Liver (tissue), 9 donors: ENCODE results near the gene TRIM71. TPM values are rescaled to one million over a fixed set of nuclear protein-coding genes. Genes with fewer than 3 reads are reported as not detected.

Source experiments
- DNase-seq: peaks from one replicate; pipeline ENCODE4 v3.0.0-alpha.2; 2017; ENCODE audit warnings: low spot score
- H3K27ac ChIP-seq, 2 donors: one replicate each; pipeline ENCODE4 v1.7.0; 2013; ENCODE audit warnings: inconsistent platforms in 2 of 2, low read length in 2 of 2, control low read depth in 1 of 2, low read depth in 1 of 2, mild to moderate bottlenecking in 1 of 2
- H3K27me3 ChIP-seq, 4 donors: one replicate each; pipeline versions ENCODE4 v1.6.1 to v1.7.0; 2013; ENCODE audit warnings: low read length in 3 of 4, inconsistent platforms in 1 of 4, mild to moderate bottlenecking in 1 of 4, moderate library complexity in 1 of 4; ENCODE audit not compliant: control insufficient read depth in 4 of 4, insufficient read depth in 4 of 4
- H3K36me3 ChIP-seq, 4 donors: one replicate each; pipeline versions ENCODE4 v1.6.1 to v1.7.0; 2013; ENCODE audit warnings: low read length in 3 of 4, mild to moderate bottlenecking in 3 of 4, low read depth in 1 of 4, moderate library complexity in 1 of 4; ENCODE audit not compliant: control insufficient read depth in 4 of 4, insufficient read depth in 3 of 4
- H3K4me1 ChIP-seq, 4 donors: one replicate each; pipeline versions ENCODE4 v1.6.1 to v1.7.0; 2013; ENCODE audit warnings: low read length in 3 of 4, mild to moderate bottlenecking in 3 of 4, moderate library complexity in 1 of 4; ENCODE audit not compliant: control insufficient read depth in 4 of 4, insufficient read depth in 4 of 4
- H3K4me3 ChIP-seq, 3 donors: one replicate each; pipeline versions ENCODE4 v1.6.1 to v1.7.0; 2013; ENCODE audit warnings: low read length in 3 of 3, control low read depth in 1 of 3, low read depth in 1 of 3, mild to moderate bottlenecking in 1 of 3
- H3K9ac ChIP-seq, 2 donors: one replicate each; pipeline ENCODE4 v1.7.0; 2013; ENCODE audit warnings: low read length in 2 of 2, mild to moderate bottlenecking in 2 of 2, moderate library complexity in 2 of 2, control low read depth in 1 of 2, low read depth in 1 of 2
- H3K9me3 ChIP-seq, 4 donors: one replicate each; pipeline versions ENCODE4 v1.6.1 to v1.7.0; 2013; ENCODE audit warnings: low read length in 3 of 4; ENCODE audit not compliant: control insufficient read depth in 4 of 4
- ATF3 ChIP-seq: IDR thresholded peaks from 2 replicates; pipeline ENCODE4 v1.6.1; 2016; ENCODE audit warnings: antibody characterized with exemption
- CTCF ChIP-seq: fragments of 150-350 bp; IDR thresholded peaks from 2 replicates; pipeline ENCODE4 v1.5.1; 2017; ENCODE audit warnings: improper control_type of control experiment, low read depth, low read length; ENCODE audit not compliant: missing input control
- EGR1 ChIP-seq, 2 donors: IDR thresholded peaks; 2 replicates each; pipeline ENCODE4 v1.6.1; 2016 to 2018; ENCODE audit warnings: antibody characterized with exemption in 2 of 2, low read depth in 2 of 2
- FOXA1 ChIP-seq: IDR thresholded peaks from 2 replicates; pipeline ENCODE4 v1.6.1; 2016; ENCODE audit warnings: antibody characterized with exemption
- FOXA2 ChIP-seq: IDR thresholded peaks from 2 replicates; pipeline ENCODE4 v1.6.1; 2016; ENCODE audit warnings: antibody characterized with exemption
- GABPA ChIP-seq, 2 donors: IDR thresholded peaks in 1 of 2; conservative IDR thresholded peaks in 1 of 2; 2 replicates each; pipeline ENCODE4 v1.6.1; 2016; ENCODE audit warnings: antibody characterized with exemption in 2 of 2, mild to moderate bottlenecking in 1 of 2, moderate library complexity in 1 of 2
- HNF4A ChIP-seq, 2 donors: conservative IDR thresholded peaks; 2 replicates each; pipeline ENCODE4 v1.6.1; 2016; ENCODE audit warnings: antibody characterized with exemption in 2 of 2, mild to moderate bottlenecking in 2 of 2
- HNF4G ChIP-seq: IDR thresholded peaks from 2 replicates; pipeline ENCODE4 v1.6.1; 2016; ENCODE audit warnings: antibody characterized with exemption
- JUND ChIP-seq, 2 donors: IDR thresholded peaks; 2 replicates each; pipeline ENCODE4 v1.6.1; 2016; ENCODE audit warnings: antibody characterized with exemption in 2 of 2
- MAX ChIP-seq: IDR thresholded peaks from 2 replicates; pipeline ENCODE4 v1.6.1; 2016; ENCODE audit warnings: antibody characterized with exemption
- NR2F2 ChIP-seq: IDR thresholded peaks from 2 replicates; pipeline ENCODE4 v1.6.1; 2016; ENCODE audit warnings: antibody characterized with exemption
- RAD21 ChIP-seq, 2 donors: IDR thresholded peaks; 2 replicates each; pipeline ENCODE4 v1.6.1; 2016; ENCODE audit warnings: antibody characterized with exemption in 2 of 2, mild to moderate bottlenecking in 2 of 2
- REST ChIP-seq: IDR thresholded peaks from 2 replicates; pipeline ENCODE4 v1.6.1; 2016; ENCODE audit warnings: antibody characterized with exemption, mild to moderate bottlenecking
- RXRA ChIP-seq, 2 donors: IDR thresholded peaks; 2 replicates each; pipeline ENCODE4 v1.6.1; 2017 to 2018; ENCODE audit warnings: antibody characterized with exemption in 2 of 2, mild to moderate bottlenecking in 1 of 2
- SP1 ChIP-seq: IDR thresholded peaks from 2 replicates; pipeline ENCODE4 v1.6.1; 2018; ENCODE audit warnings: antibody characterized with exemption, mild to moderate bottlenecking
- TAF1 ChIP-seq: conservative IDR thresholded peaks from 2 replicates; pipeline ENCODE4 v1.6.1; 2016; ENCODE audit warnings: antibody characterized with exemption, mild to moderate bottlenecking
- YY1 ChIP-seq: IDR thresholded peaks from 2 replicates; pipeline ENCODE4 v1.6.1; 2016; ENCODE audit warnings: antibody characterized with exemption, mild to moderate bottlenecking
- ZBTB33 ChIP-seq: IDR thresholded peaks from 2 replicates; pipeline ENCODE4 v1.6.1; 2016; ENCODE audit warnings: antibody characterized with exemption
- WGBS: extraction: QIAGEN DNeasy Blood & Tissue Kit; methylation state at CpG from one replicate; pipeline ENCODE4 v1.1.7; 2013; 5-methylcytosine and 5-hydroxymethylcytosine counted together
- polyA plus RNA-seq, 2 donors: library from polyadenylated mRNA; stranded (reverse) in 1 of 2; unstranded in 1 of 2; fragments of 200-250 nt in 1 of 2; fragments of >200 nt in 1 of 2; fragmentation: Nextera tagmentation in 1 of 2; extraction: Ambion mirVana in 1 of 2; gene quantifications; one replicate each; pipeline versions ENCODE4 v1.2.1 to v1.2.3, GENCODE V29; 2013 to 2015
- total RNA-seq, 2 donors: library from RNA; depleted of rRNA; stranded (reverse); fragments of >200 nt; gene quantifications; one replicate each; pipeline ENCODE4 v1.2.3, GENCODE V29; 2014
- donor health status: healthy.
- donor health status: healthy.
- donor health status: healthy.
- donor health status: healthy.
- donor health status: healthy.

TRIM71 gene
- total and polyA plus RNA-seq, 4 donors: under 0.01 to 9.1 TPM; not detected in 2

- no peak for DNase-seq
- WGBS: 80% methylated on average over 1 of the region's 1 CpG
- TF ChIP-seq GABPA (IDR thresholded peaks at IDR 0.05 in 1 of 2, conservative IDR thresholded peaks at IDR 0.05 in 1 of 2): no peak
- TF ChIP-seq JUND (IDR thresholded peaks at IDR 0.05): no peak
- no peak for TF ChIP-seq RAD21 (IDR thresholded peaks at IDR 0.05)
- TF ChIP-seq REST: no peak
- TF ChIP-seq HNF4G: no peak
- no peak for TF ChIP-seq MAX
- TF ChIP-seq HNF4A (conservative IDR thresholded peaks at IDR 0.05): no peak
- Histone ChIP-seq H3K27me3 (no peaks in the 10 kb centered on the region), H3K4me1 (no peaks in the 10 kb centered on the region), H3K4me3 (no peak overlapping the region), H3K9me3 (no peaks in the 10 kb centered on the region), H3K36me3 (no peaks in the 10 kb centered on the region), H3K27ac (no peak overlapping the region), H3K9ac (no peak overlapping the region)
These were observed 70.9 kb downstream of the TRIM71 start for GRCh38 chr3:32888739-32889138.

- WGBS: 96% methylated on average over 42 of the region's 42 CpGs
- Histone ChIP-seq H3K9ac (no peak overlapping the region), H3K27ac (no peak overlapping the region), H3K9me3 (no peaks in the 10 kb centered on the region), H3K4me1 (no peaks in the 10 kb centered on the region), H3K36me3 (no peaks in the 10 kb centered on the region), H3K4me3 (no peak overlapping the region), H3K27me3 (peaks cover 0 to 3% (median 0%) of the 10 kb centered on the region in 4 donors)
- TF ChIP-seq FOXA2 (no peak), SP1 (no peak), YY1 (no peak), EGR1 (IDR thresholded peaks at IDR 0.05; ENCODE audit: low read depth in 2 of 2) (no peak), REST (no peak), TAF1 (no peak), JUND (IDR thresholded peaks at IDR 0.05) (no peak), HNF4A (conservative IDR thresholded peaks at IDR 0.05) (no peak), ZBTB33 (no peak), CTCF (no peak), RAD21 (IDR thresholded peaks at IDR 0.05) (no peak), NR2F2 (no peak), HNF4G (no peak), RXRA (IDR thresholded peaks at IDR 0.05) (no peak), ATF3 (no peak), FOXA1 (no peak), MAX (no peak), GABPA (IDR thresholded peaks at IDR 0.05 in 1 of 2, conservative IDR thresholded peaks at IDR 0.05 in 1 of 2) (no peak)
- no peak for DNase-seq
These were observed 72.9 kb downstream of the TRIM71 start for GRCh38 chr3:32890420-32891276.
